GM21737 (cell line): ENCODE results near the gene PSMA2.

ENCODE experiments used
- ATAC-seq: cut with Tn5 transposase; IDR thresholded peaks from one replicate; pipeline ENCODE4 v1.9.1; 2021; ENCODE audit warnings: mild to moderate bottlenecking, moderate library complexity; ENCODE audit not compliant: unreplicated experiment

The PSMA2 gene

GRCh38 chr7:42931834-42932651 is at the start of gene PSMA2, which contains the start of gene MRPL32:
PSMA2 (minus strand) TSS chr7:42932174; CDS start chr7:42932158, 16 bp downstream.
MRPL32 (plus strand) TSS chr7:42932376; CDS start chr7:42932387, 11 bp downstream.
- peak; percentile 99 for ATAC-seq

GRCh38 chr7:42981601-42982000 is 49.6 kb upstream of the PSMA2 start:
- no peak for ATAC-seq

GRCh38 chr7:42980514-42980913 is 48.5 kb upstream of the PSMA2 start:
- no peak for ATAC-seq

GRCh38 chr7:42980084-42980483 is 48.1 kb upstream of the PSMA2 start:
- ATAC-seq: no peak

- no peak for ATAC-seq
Measured at GRCh38 chr7:42978496-42978895, 46.5 kb upstream of the PSMA2 start.

- no peak for ATAC-seq
Measured at GRCh38 chr7:42976371-42976770, 44.4 kb upstream of the PSMA2 start.

- ATAC-seq: no peak
Measured at GRCh38 chr7:42972699-42973500, 40.9 kb upstream of the PSMA2 start.

GRCh38 chr7:42967391-42967790 is 35.4 kb upstream of the PSMA2 start:
- no peak for ATAC-seq

- no peak for ATAC-seq
Measured at GRCh38 chr7:42964849-42965805, 33.2 kb upstream of the PSMA2 start.

GRCh38 chr7:42964293-42964692 is 32.3 kb upstream of the PSMA2 start:
- ATAC-seq: no peak

GRCh38 chr7:42961170-42961569 is 29.2 kb upstream of the PSMA2 start:
- no peak for ATAC-seq

- no peak for ATAC-seq
Measured at GRCh38 chr7:42960762-42961161, 28.8 kb upstream of the PSMA2 start.

- no peak for ATAC-seq
Measured at GRCh38 chr7:42959549-42959948, 27.6 kb upstream of the PSMA2 start.

- ATAC-seq: no peak
Measured at GRCh38 chr7:42956062-42956461, 24.1 kb upstream of the PSMA2 start.

- no peak for ATAC-seq
Measured at GRCh38 chr7:42953994-42954393, 22.0 kb upstream of the PSMA2 start.

GRCh38 chr7:42952328-42952727 is 20.4 kb upstream of the PSMA2 start:
- no peak for ATAC-seq

- no peak for ATAC-seq
Measured at GRCh38 chr7:42950417-42950816, 18.4 kb upstream of the PSMA2 start.

GRCh38 chr7:42947521-42947920 is 15.5 kb upstream of the PSMA2 start:
- no peak for ATAC-seq

- ATAC-seq: no peak
Measured at GRCh38 chr7:42946627-42946950, 14.6 kb upstream of the PSMA2 start.

- ATAC-seq: peak; percentile 56
Measured at GRCh38 chr7:42945821-42946626, 14.1 kb upstream of the PSMA2 start.
